Peyer's patch (tissue), 4 donors: Measurements from ENCODE around the gene SUPV3L1.

Source experiments
- POLR2A ChIP-seq, 2 donors: fragments of 450-650 bp; IDR thresholded peaks; one replicate each; pipeline ENCODE4 v1.5.1; 2017; ENCODE audit warnings: antibody characterized with exemption in 2 of 2, mild to moderate bottlenecking in 2 of 2, moderate library complexity in 2 of 2
- TF ChIP-seq, protein P1 (sequence below), 6 experiments: fragments of 450-650 bp in 4 of 6; fragments of 200-600 bp in 2 of 6; sonication (generic) in 1 of 6; IDR thresholded peaks; one replicate each; pipeline ENCODE4 v1.5.1; 2017 to 2019; ENCODE audit warnings: antibody characterized with exemption in 6 of 6, mild to moderate bottlenecking in 3 of 6, moderate library complexity in 1 of 6

DNA sequence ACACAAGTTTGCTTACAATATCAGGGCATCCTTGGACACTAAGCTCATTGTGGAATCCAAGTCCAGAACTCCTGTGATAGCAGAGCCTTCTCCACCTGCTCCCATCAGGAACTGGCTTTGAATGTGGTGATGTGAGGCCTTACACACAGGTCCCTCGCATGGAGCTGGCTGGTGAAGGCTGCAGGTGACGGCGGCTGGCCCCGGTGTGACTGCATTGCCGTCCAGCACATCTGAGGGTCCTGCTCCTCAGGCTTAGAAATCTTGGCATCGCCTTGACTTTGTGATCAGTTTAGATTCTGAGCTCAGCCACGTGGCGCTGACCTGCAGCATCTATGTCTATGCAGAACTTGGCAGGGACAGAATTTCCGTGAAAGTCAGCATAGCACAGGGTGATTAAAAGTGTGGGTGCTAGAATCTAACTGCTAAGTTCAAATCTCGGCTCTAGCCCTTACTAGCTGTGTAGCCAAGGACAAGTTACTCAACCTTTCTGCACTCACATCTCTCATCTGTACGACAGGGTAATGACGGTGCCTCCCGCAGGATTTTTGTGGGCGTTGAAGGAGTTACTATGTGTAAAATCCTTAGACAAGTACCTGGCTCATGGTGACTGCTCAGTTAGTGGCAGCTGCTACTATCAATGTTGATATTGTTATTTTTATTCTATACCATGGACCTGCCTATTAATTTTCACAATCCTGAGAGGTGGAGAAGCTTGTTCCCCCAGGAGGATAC is 66.7 kb downstream of the SUPV3L1 start:
- no peak for TF ChIP-seq POLR2A (IDR thresholded peaks at IDR 0.05)
- TF ChIP-seq, protein P1, sequence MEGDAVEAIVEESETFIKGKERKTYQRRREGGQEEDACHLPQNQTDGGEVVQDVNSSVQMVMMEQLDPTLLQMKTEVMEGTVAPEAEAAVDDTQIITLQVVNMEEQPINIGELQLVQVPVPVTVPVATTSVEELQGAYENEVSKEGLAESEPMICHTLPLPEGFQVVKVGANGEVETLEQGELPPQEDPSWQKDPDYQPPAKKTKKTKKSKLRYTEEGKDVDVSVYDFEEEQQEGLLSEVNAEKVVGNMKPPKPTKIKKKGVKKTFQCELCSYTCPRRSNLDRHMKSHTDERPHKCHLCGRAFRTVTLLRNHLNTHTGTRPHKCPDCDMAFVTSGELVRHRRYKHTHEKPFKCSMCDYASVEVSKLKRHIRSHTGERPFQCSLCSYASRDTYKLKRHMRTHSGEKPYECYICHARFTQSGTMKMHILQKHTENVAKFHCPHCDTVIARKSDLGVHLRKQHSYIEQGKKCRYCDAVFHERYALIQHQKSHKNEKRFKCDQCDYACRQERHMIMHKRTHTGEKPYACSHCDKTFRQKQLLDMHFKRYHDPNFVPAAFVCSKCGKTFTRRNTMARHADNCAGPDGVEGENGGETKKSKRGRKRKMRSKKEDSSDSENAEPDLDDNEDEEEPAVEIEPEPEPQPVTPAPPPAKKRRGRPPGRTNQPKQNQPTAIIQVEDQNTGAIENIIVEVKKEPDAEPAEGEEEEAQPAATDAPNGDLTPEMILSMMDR (IDR thresholded peaks at IDR 0.05), result no peak
